ENCODE data around the gene MYO3A.

GRCh38 chr10:26095781-26096180, 161.8 kb downstream of the MYO3A start:
- no peak for TF ChIP-seq BHLHE40 (IDR thresholded peaks at IDR 0.05; ENCODE audit: borderline replicate concordance)
- TF ChIP-seq TARDBP (IDR thresholded peaks at IDR 0.05) = no peak
- TF ChIP-seq HDGF (IDR thresholded peaks at IDR 0.05; ENCODE audit: borderline replicate concordance) = no peak
- TF ChIP-seq FOXK2 (IDR thresholded peaks at IDR 0.05) = no peak
- no peak for TF ChIP-seq SP1 (IDR thresholded peaks at IDR 0.05)
- TF ChIP-seq FOXM1 (IDR thresholded peaks at IDR 0.05; ENCODE audit: borderline replicate concordance) = no peak
- TF ChIP-seq ZNF384 (IDR thresholded peaks at IDR 0.05) = no peak
- TF ChIP-seq ELF4 (IDR thresholded peaks at IDR 0.05) = no peak
- TF ChIP-seq SUZ12 (IDR thresholded peaks at IDR 0.05) = no peak
- no peak for TF ChIP-seq PKNOX1 (IDR thresholded peaks at IDR 0.05)
- TF ChIP-seq FOXA1 (IDR thresholded peaks at IDR 0.05) = no peak
- TF ChIP-seq ARNT (IDR thresholded peaks at IDR 0.05) = no peak
